ENCODE results near the gene PPP1R12B.

DNA sequence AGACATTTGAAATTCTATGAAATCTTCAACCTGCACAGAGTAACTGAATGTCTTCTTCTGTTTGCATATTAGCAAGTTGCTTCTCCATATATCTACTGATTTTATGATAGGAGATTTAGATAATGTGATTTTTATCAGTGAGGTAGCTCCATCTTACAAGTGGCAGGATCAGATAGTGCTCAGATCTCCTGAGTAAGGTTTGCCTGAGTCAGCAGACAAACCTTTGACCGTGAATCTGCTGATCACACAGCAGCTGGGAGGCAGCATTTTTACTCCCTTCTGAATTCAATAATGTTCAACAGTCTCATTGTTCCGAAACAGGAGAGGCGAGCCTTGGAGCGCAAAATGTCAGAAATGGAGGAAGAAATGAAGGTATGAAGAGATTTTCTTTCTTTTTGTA lies 220.3 kb downstream of the PPP1R12B start:
- TF ChIP-seq, protein P1, sequence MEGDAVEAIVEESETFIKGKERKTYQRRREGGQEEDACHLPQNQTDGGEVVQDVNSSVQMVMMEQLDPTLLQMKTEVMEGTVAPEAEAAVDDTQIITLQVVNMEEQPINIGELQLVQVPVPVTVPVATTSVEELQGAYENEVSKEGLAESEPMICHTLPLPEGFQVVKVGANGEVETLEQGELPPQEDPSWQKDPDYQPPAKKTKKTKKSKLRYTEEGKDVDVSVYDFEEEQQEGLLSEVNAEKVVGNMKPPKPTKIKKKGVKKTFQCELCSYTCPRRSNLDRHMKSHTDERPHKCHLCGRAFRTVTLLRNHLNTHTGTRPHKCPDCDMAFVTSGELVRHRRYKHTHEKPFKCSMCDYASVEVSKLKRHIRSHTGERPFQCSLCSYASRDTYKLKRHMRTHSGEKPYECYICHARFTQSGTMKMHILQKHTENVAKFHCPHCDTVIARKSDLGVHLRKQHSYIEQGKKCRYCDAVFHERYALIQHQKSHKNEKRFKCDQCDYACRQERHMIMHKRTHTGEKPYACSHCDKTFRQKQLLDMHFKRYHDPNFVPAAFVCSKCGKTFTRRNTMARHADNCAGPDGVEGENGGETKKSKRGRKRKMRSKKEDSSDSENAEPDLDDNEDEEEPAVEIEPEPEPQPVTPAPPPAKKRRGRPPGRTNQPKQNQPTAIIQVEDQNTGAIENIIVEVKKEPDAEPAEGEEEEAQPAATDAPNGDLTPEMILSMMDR (conservative IDR thresholded peaks at IDR 0.05) = no peak
- TF ChIP-seq EZH2 (IDR thresholded peaks at IDR 0.05; ENCODE audit: low read depth) = no peak
